Tibial nerve (tissue), 4 donors: ENCODE data around the gene PFKFB4. TPM values are rescaled to one million over a fixed set of nuclear protein-coding genes. Genes with fewer than 3 reads are reported as not detected.

Experiments
- DNase-seq, 2 donors: peaks; one replicate each; pipeline ENCODE4 v3.0.0-alpha.2; 2019; ENCODE audit warnings: low spot score in 2 of 2
- H3K27ac ChIP-seq, 4 donors: fragments of 200-600 bp; sonication (generic) in 3 of 4; one replicate each; pipeline ENCODE4 v1.5.1; 2017 to 2019; ENCODE audit warnings: mild to moderate bottlenecking in 1 of 4
- H3K27me3 ChIP-seq, 2 donors: fragments of 200-600 bp; sonication (generic) in 1 of 2; one replicate each; pipeline versions ENCODE4 v1.5.1 to v1.6.0; 2017 to 2019
- H3K36me3 ChIP-seq, 3 donors: fragments of 200-600 bp; sonication (generic); one replicate each; pipeline ENCODE4 v1.5.1; 2018 to 2019
- H3K4me1 ChIP-seq, 4 donors: fragments of 200-600 bp; sonication (generic) in 3 of 4; one replicate each; pipeline ENCODE4 v1.5.1; 2017 to 2019
- H3K4me3 ChIP-seq, 4 donors: fragments of 200-600 bp; sonication (generic) in 3 of 4; one replicate each; pipeline ENCODE4 v1.5.1; 2017 to 2019; ENCODE audit warnings: mild to moderate bottlenecking in 1 of 4, moderate library complexity in 1 of 4
- H3K9me3 ChIP-seq, 4 donors: fragments of 200-600 bp; sonication (generic) in 3 of 4; one replicate each; pipeline ENCODE4 v1.5.1; 2017 to 2019
- CTCF ChIP-seq, 5 experiments: fragments of 200-600 bp in 3 of 5; fragments of 450-650 bp in 2 of 5; sonication (generic) in 3 of 5; IDR thresholded peaks; one replicate each; pipeline ENCODE4 v1.5.1; 2016 to 2019; ENCODE audit warnings: antibody characterized with exemption in 5 of 5, mild to moderate bottlenecking in 3 of 5, moderate library complexity in 2 of 5
- EP300 ChIP-seq, 2 donors: sonication (generic); formaldehyde crosslinking; IDR thresholded peaks; one replicate each; pipeline ENCODE4 v1.6.1; 2017; ENCODE audit warnings: antibody characterized with exemption in 2 of 2, mild to moderate bottlenecking in 1 of 2
- POLR2A ChIP-seq, 2 donors: fragments of 450-650 bp; IDR thresholded peaks; one replicate each; pipeline ENCODE4 v1.6.1; 2017; ENCODE audit warnings: antibody characterized with exemption in 2 of 2, mild to moderate bottlenecking in 2 of 2, moderate library complexity in 2 of 2
- WGBS, 2 donors: methylation state at CpG; one replicate each; pipeline ENCODE4 v1.1.5; 2018; 5-methylcytosine and 5-hydroxymethylcytosine counted together
- total RNA-seq, 4 donors: library from RNA; depleted of rRNA; stranded (reverse); fragments of >200 nt; gene quantifications; one replicate each; pipeline ENCODE4 v1.1.0, GENCODE V29; 2016

Gene PFKFB4
- total RNA-seq, 4 donors from 2014 or later: 2.2 to 9.0 (median 7.6) TPM

GRCh38 chr3:48599077-48599501, 42.5 kb upstream of the PFKFB4 start:
- DNase-seq: no peak
- no peak for TF ChIP-seq EP300 (IDR thresholded peaks at IDR 0.05)
- TF ChIP-seq POLR2A (IDR thresholded peaks at IDR 0.05): no peak
- TF ChIP-seq CTCF (IDR thresholded peaks at IDR 0.05): no peak
- Histone ChIP-seq H3K4me3 (no peak overlapping the region), H3K4me1 (peaks cover 0 to 36% (median 11%) of the 10 kb centered on the region in 4 donors), H3K27me3 (peaks cover 0 to 5% of the 10 kb centered on the region in 2 donors), H3K36me3 (peaks cover 5 to 68% (median 38%) of the 10 kb centered on the region in 3 donors), H3K9me3 (no peaks in the 10 kb centered on the region), H3K27ac (peak overlapping the region in 3 of 4 donors; percentile 51 to 64 (median 55))
- WGBS, 2 donors: 71 to 75% methylated on average over 11 of the region's 11 CpGs

- peak overlapping the region in 3 of 4 donors; percentile 51 to 64 (median 55) for H3K27ac ChIP-seq
- peaks cover 0 to 62% (median 36%) of the 10 kb centered on the region in 3 donors for H3K36me3 ChIP-seq
- 55 to 57% methylated on average over 4 to 5 of the region's 5 CpGs for WGBS, 2 donors
- no peak overlapping the region for H3K4me3 ChIP-seq
- H3K9me3 ChIP-seq: no peaks in the 10 kb centered on the region
- TF ChIP-seq EP300 (IDR thresholded peaks at IDR 0.05) (peak in 1 of 2 donors; percentile 22), CTCF (IDR thresholded peaks at IDR 0.05) (no peak)
- peaks cover 0 to 37% (median 11%) of the 10 kb centered on the region in 4 donors for H3K4me1 ChIP-seq
- H3K27me3 ChIP-seq: peaks cover 0 to 10% of the 10 kb centered on the region in 2 donors
- DNase-seq: no peak
Measured at GRCh38 chr3:48598323-48599076, 41.9 kb upstream of the PFKFB4 start.

GRCh38 chr3:48597408-48597800, 40.8 kb upstream of the PFKFB4 start:
- Histone ChIP-seq H3K4me1 (peaks cover 0 to 37% (median 11%) of the 10 kb centered on the region in 4 donors), H3K36me3 (peaks cover 0 to 51% (median 31%) of the 10 kb centered on the region in 3 donors), H3K4me3 (no peak overlapping the region), H3K27ac (peak overlapping the region in 2 of 4 donors; percentile 51 to 64), H3K27me3 (peaks cover 0 to 13% of the 10 kb centered on the region in 2 donors), H3K9me3 (no peaks in the 10 kb centered on the region)
- WGBS, 2 donors: 60 to 74% methylated on average over 5 to 6 of the region's 6 CpGs
- no peak for TF ChIP-seq EP300 (IDR thresholded peaks at IDR 0.05)
- no peak for TF ChIP-seq POLR2A (IDR thresholded peaks at IDR 0.05)
- TF ChIP-seq CTCF (IDR thresholded peaks at IDR 0.05): no peak
- DNase-seq: no peak

- H3K36me3 ChIP-seq: peaks cover 0 to 50% (median 30%) of the 10 kb centered on the region in 3 donors
- peaks cover 0 to 13% of the 10 kb centered on the region in 2 donors for H3K27me3 ChIP-seq
- WGBS, 2 donors: 54 to 74% methylated on average over 8 of the region's 8 CpGs
- H3K4me3 ChIP-seq: no peak overlapping the region
- H3K27ac ChIP-seq: no peak overlapping the region
- DNase-seq: no peak
- H3K9me3 ChIP-seq: no peaks in the 10 kb centered on the region
- no peak for TF ChIP-seq CTCF (IDR thresholded peaks at IDR 0.05)
- peaks cover 0 to 37% (median 11%) of the 10 kb centered on the region in 4 donors for H3K4me1 ChIP-seq
Measured at GRCh38 chr3:48596676-48597407, 40.2 kb upstream of the PFKFB4 start.

GRCh38 chr3:48596157-48596556, 39.6 kb upstream of the PFKFB4 start:
- Histone ChIP-seq H3K27ac (no peak overlapping the region), H3K27me3 (peaks cover 0 to 13% of the 10 kb centered on the region in 2 donors), H3K4me3 (no peak overlapping the region), H3K36me3 (peaks cover 0 to 50% (median 23%) of the 10 kb centered on the region in 3 donors), H3K4me1 (peaks cover 0 to 37% (median 11%) of the 10 kb centered on the region in 4 donors), H3K9me3 (no peaks in the 10 kb centered on the region)
- DNase-seq: no peak
- TF ChIP-seq CTCF (IDR thresholded peaks at IDR 0.05) (no peak), POLR2A (IDR thresholded peaks at IDR 0.05) (no peak), EP300 (IDR thresholded peaks at IDR 0.05) (no peak)
- WGBS, 2 donors: 76 to 86% methylated on average over 5 of the region's 5 CpGs
